ENCODE measurements around the gene SLC6A19.

The SLC6A19 gene

GRCh38 chr5:1180841-1181271 lies 20.5 kb upstream of the SLC6A19 start:
- in situ Hi-C loops (cut with HindIII; ENCODE audit: low sequenced_read_pairs), result no loop called here
- DNase-seq (ENCODE audit: low read depth, low spot score), result no peak
- TF ChIP-seq CTCF (IDR thresholded peaks at IDR 0.05; ENCODE audit: low read depth, low read length), result no peak
- H3K4me3 ChIP-seq (ENCODE audit: low read depth, low read length), result no peak overlapping the region

GRCh38 chr5:1181451-1182359 lies 19.7 kb upstream of the SLC6A19 start:
- no peak for TF ChIP-seq CTCF (IDR thresholded peaks at IDR 0.05; ENCODE audit: low read depth, low read length)
- in situ Hi-C loops (cut with HindIII; ENCODE audit: low sequenced_read_pairs), result no loop called here
- no peak for DNase-seq (ENCODE audit: low read depth, low spot score)

DNA sequence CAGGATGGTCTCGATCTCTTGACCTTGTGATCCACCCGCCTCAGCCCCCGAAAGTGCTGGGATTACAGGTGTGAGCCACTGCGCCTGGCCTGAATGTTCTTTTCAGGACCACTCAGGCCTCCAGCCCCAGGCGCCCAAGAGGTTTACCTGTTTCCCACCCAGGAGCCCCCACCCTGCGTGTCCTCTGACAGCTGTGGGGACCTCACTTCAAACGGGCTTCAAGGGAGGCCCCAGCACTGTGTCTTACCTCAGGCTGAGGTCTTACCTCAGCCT lies 19.1 kb upstream of the SLC6A19 start:
- no peak for DNase-seq (ENCODE audit: low read depth, low spot score)
- no peak overlapping the region for H3K4me3 ChIP-seq (ENCODE audit: low read depth, low read length)
- in situ Hi-C loops (cut with HindIII; ENCODE audit: low sequenced_read_pairs), result no loop called here
- TF ChIP-seq CTCF (IDR thresholded peaks at IDR 0.05; ENCODE audit: low read depth, low read length), result no peak

More at GRCh38 chr5:1181451-1182359, 19.7 kb upstream of the SLC6A19 start:
- no peak overlapping the region for H3K4me3 ChIP-seq (ENCODE audit: low read depth, low read length)

DNA sequence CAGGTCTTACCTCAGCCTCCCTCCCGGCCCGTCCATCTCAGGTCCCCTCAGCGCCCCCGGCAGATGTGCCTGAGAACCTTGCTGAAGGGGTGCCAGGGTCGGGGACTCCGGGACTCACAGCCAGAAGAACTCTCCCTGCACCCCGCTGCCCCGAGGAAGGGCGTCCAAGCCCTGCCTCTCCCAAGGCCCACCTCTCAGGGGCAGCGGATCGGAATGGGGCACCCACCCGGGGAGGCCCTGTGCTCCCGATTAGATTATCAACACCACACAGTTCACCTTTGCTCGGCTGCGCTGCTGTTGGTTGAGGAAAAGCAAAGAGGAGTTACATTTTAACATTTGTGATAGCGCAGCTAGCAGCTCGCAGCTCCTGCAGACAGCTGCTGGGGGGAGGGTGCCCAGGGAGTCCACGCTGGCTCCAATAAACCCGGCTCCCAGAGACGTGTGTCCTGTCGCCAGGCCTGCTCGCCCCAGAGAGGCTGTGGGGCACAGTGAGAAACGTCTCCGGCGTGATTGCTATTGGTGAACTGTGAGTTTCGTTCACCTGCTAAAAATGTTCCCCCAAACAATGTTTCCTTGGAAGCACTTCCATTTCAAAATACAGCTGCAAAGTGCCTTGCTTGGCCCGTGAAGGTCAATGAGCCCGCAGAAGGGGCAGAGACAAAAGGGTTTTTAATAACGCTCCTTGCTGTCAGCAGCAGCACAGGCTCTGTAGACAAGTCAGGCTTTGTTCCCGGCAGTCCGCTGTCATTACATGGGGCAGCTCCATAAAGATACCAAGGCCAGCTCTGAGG lies 18.6 kb upstream of the SLC6A19 start:
- DNase-seq (ENCODE audit: low read depth, low spot score), result no peak
- in situ Hi-C loops (cut with HindIII; ENCODE audit: low sequenced_read_pairs), result no loop called here
- H3K4me3 ChIP-seq (ENCODE audit: low read depth, low read length), result no peak overlapping the region
- TF ChIP-seq CTCF (IDR thresholded peaks at IDR 0.05; ENCODE audit: low read depth, low read length), result no peak

DNA sequence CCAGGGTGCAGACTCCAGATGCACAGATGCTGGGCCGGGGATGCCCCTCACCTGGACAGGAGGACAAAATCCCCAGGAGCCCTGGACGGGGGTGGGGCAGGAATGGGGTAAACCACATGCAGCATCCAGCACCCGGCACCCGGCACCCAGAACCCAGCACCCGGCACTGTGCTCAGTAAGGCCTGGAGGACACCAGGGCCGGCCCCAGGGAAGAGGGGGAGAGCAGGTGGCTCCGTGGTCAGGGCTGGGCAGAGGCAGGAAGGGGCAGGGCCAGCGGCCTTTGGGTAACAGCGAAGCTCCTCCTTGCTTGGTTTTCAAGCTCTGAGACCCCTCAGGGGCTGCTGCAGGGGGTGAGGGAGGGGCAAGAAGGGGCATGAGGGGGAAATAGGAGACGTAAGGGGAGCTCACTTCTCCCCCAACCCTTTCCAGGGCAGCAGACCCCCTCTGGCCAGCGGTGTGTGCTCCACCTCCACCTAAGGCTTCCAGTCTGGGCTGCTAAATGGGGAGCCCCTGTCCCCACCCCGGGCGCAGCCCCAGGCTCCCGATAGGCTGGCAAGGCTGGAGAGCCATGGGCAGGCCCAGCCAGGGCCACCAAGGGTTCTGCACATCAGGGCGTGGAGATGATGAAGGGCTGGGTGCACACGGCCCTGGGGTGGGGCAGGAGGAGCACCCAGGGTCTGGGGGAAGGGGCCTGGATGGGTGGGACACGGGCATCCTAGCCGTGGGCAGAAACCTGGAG lies 17.8 kb upstream of the SLC6A19 start:
- DNase-seq (ENCODE audit: low read depth, low spot score), result no peak
- in situ Hi-C loops (cut with HindIII; ENCODE audit: low sequenced_read_pairs), result no loop called here
- no peak for TF ChIP-seq CTCF (IDR thresholded peaks at IDR 0.05; ENCODE audit: low read depth, low read length)
- H3K4me3 ChIP-seq (ENCODE audit: low read depth, low read length), result no peak overlapping the region

- in situ Hi-C loops (cut with HindIII; ENCODE audit: low sequenced_read_pairs), result no loop called here
- no peak for TF ChIP-seq CTCF (IDR thresholded peaks at IDR 0.05; ENCODE audit: low read depth, low read length)
- no peak for DNase-seq (ENCODE audit: low read depth, low spot score)
Observed at GRCh38 chr5:1184163-1184470, 17.3 kb upstream of the SLC6A19 start.

More at GRCh38 chr5:1184163-1184470, 17.3 kb upstream of the SLC6A19 start:
- no peak overlapping the region for H3K4me3 ChIP-seq (ENCODE audit: low read depth, low read length)

All from astrocyte of the spinal cord (primary cell).